ENCODE data around the gene UBA1.

The UBA1 gene

DNA sequence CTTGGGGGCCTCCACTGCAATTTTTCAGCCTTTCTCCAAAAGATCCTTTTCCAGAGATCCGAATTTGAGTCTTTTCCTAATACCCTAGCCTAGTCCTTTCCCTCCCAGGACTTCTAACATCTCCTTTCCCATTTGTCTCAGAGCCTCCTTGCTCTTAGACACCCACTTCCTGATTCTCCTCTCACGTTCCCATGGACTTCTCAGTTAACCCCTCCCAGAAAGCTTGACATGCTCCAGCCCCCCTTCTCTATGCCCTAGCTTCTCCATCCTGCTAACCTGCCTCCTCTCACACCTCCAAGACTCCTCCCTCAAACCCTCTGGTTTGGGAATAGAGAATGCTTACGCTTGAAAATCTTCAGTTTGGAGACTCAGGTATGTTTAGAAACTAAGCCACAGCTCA lies 2.5 kb downstream of the UBA1 start:
- DNase-seq (ENCODE audit: low read depth), result no peak
- H3K4me3 ChIP-seq (replicated peaks; ENCODE audit: low read depth, low read length), result peak overlapping the region; percentile 24
- TF ChIP-seq, protein P1, sequence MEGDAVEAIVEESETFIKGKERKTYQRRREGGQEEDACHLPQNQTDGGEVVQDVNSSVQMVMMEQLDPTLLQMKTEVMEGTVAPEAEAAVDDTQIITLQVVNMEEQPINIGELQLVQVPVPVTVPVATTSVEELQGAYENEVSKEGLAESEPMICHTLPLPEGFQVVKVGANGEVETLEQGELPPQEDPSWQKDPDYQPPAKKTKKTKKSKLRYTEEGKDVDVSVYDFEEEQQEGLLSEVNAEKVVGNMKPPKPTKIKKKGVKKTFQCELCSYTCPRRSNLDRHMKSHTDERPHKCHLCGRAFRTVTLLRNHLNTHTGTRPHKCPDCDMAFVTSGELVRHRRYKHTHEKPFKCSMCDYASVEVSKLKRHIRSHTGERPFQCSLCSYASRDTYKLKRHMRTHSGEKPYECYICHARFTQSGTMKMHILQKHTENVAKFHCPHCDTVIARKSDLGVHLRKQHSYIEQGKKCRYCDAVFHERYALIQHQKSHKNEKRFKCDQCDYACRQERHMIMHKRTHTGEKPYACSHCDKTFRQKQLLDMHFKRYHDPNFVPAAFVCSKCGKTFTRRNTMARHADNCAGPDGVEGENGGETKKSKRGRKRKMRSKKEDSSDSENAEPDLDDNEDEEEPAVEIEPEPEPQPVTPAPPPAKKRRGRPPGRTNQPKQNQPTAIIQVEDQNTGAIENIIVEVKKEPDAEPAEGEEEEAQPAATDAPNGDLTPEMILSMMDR (IDR thresholded peaks at IDR 0.05; ENCODE audit: low read length, missing control alignments), result no peak

GRCh38 chrX:47197526-47197925 lies 3.9 kb downstream of the UBA1 start:
- no peak overlapping the region for H3K4me3 ChIP-seq (replicated peaks; ENCODE audit: low read depth, low read length)
- DNase-seq (ENCODE audit: low read depth), result no peak
- TF ChIP-seq, protein P1 (IDR thresholded peaks at IDR 0.05; ENCODE audit: low read length, missing control alignments), result no peak

GRCh38 chrX:47198026-47198686 lies 4.5 kb downstream of the UBA1 start:
- TF ChIP-seq, protein P1 (IDR thresholded peaks at IDR 0.05; ENCODE audit: low read length, missing control alignments), result no peak
- H3K4me3 ChIP-seq (replicated peaks; ENCODE audit: low read depth, low read length), result no peak overlapping the region
- peak; percentile 35 for DNase-seq (ENCODE audit: low read depth)

- TF ChIP-seq, protein P1 (IDR thresholded peaks at IDR 0.05; ENCODE audit: low read length, missing control alignments), result no peak
- H3K4me3 ChIP-seq (replicated peaks; ENCODE audit: low read depth, low read length), result no peak overlapping the region
- DNase-seq (ENCODE audit: low read depth), result no peak
Observed at GRCh38 chrX:47198687-47199080, 5.1 kb downstream of the UBA1 start.

DNA sequence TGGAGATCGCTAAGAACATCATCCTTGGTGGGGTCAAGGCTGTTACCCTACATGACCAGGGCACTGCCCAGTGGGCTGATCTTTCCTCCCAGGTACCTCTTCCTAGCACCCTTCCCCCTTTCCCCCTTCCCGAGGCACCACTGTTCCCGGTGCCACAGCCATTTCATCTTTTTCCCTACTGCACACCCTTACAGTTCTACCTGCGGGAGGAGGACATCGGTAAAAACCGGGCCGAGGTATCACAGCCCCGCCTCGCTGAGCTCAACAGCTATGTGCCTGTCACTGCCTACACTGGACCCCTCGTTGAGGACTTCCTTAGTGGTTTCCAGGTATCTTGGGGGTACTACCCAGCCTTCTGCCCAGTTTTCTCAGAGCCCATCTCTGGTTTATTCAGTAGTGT lies 5.7 kb downstream of the UBA1 start:
- no peak overlapping the region for H3K4me3 ChIP-seq (replicated peaks; ENCODE audit: low read depth, low read length)
- TF ChIP-seq, protein P1 (IDR thresholded peaks at IDR 0.05; ENCODE audit: low read length, missing control alignments), result no peak
- no peak for DNase-seq (ENCODE audit: low read depth)

GRCh38 chrX:47200385-47201150 lies 6.9 kb downstream of the UBA1 start:
- TF ChIP-seq, protein P1 (IDR thresholded peaks at IDR 0.05; ENCODE audit: low read length, missing control alignments), result peak; percentile 14
- DNase-seq (ENCODE audit: low read depth), result peak; percentile 50
- no peak overlapping the region for H3K4me3 ChIP-seq (replicated peaks; ENCODE audit: low read depth, low read length)

Data from fibroblast of pulmonary artery (primary cell).